LNCaP clone FGC (cell line): Measurements from ENCODE around the gene PPP6R3.

ENCODE experiments used
- DNase-seq: peaks from one replicate; pipeline ENCODE4 v3.0.0-alpha.2; 2011; ENCODE audit warnings: low read depth
- H3K4me3 ChIP-seq: 2 replicates; pipeline ENCODE4 v1.5.1; 2011; ENCODE audit warnings: mild to moderate bottlenecking, low read depth, low read length, control low read depth
- CTCF ChIP-seq: IDR thresholded peaks from 2 replicates; pipeline ENCODE4 v1.5.1; 2012; ENCODE audit warnings: mild to moderate bottlenecking; ENCODE audit not compliant: control insufficient read depth, insufficient read depth; ENCODE audit errors: extremely low read depth

Gene PPP6R3

GRCh38 chr11:68527585-68527984, 67.0 kb downstream of the PPP6R3 start:
- TF ChIP-seq CTCF: no peak
- DNase-seq: no peak
- no peak overlapping the region for H3K4me3 ChIP-seq

- peak; percentile 58 for DNase-seq
- H3K4me3 ChIP-seq: no peak overlapping the region
- TF ChIP-seq CTCF: no peak
These were observed 68.1 kb downstream of the PPP6R3 start for GRCh38 chr11:68528630-68529029.

- DNase-seq: no peak
- no peak overlapping the region for H3K4me3 ChIP-seq
- no peak for TF ChIP-seq CTCF
These were observed 70.7 kb downstream of the PPP6R3 start for GRCh38 chr11:68531129-68531693.

- TF ChIP-seq CTCF: no peak
These were observed 72.3 kb downstream of the PPP6R3 start for GRCh38 chr11:68532727-68533369.

GRCh38 chr11:68533945-68534344, 73.4 kb downstream of the PPP6R3 start:
- no peak for DNase-seq
- no peak overlapping the region for H3K4me3 ChIP-seq
- no peak for TF ChIP-seq CTCF

More at GRCh38 chr11:68532727-68533369, 72.3 kb downstream of the PPP6R3 start:
- DNase-seq: peak; percentile 59
- no peak overlapping the region for H3K4me3 ChIP-seq

DNA sequence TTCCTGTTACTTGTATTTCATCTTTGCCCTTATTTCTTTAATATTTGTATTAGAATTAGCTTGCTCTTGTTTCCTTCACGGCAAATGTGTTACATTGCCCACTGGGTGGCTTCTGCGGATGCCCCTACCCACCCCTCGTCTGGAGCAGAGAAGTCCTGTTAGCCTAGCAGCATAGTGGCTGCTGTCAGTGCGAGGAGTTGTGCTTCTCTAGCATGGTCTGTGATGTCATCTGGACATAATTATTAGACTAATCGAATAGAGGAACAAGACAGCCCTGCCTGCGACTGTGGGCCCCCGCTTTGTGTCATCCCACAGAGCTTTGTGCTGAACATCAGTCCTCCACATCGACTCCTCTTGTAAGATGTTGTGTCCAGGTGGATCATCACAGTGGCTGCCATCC, 74.5 kb downstream of the PPP6R3 start:
- DNase-seq: no peak
- no peak for TF ChIP-seq CTCF
- no peak overlapping the region for H3K4me3 ChIP-seq

DNA sequence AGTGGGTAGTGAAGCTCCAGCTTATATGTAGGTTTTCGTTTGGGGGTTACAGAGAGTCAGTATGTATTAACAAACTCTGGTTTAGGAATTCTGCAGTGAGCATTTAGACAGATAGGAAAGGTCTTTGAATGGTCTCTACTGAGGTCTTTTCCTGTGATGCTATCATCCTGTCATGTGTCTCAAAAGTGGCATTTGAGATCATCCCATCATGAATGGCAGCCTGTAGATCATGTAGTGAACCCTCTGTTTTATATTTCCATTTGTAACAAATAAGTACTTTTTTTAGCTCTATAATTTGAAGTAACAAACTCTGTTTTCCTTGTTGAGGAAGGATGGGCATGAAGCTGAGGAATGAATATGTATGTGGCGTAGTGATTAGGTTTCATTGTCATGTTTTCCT, 76.2 kb downstream of the PPP6R3 start:
- no peak for TF ChIP-seq CTCF

More for the DNA sequence above, 76.2 kb downstream of the PPP6R3 start:
- H3K4me3 ChIP-seq: no peak overlapping the region
- DNase-seq: no peak
